IPS-NIHi7 (cell line): ENCODE results near the gene STARD3.

ENCODE experiments used
- DNase-seq: peaks from one replicate; pipeline ENCODE4 v3.0.0; 2012; ENCODE audit warnings: mixed read lengths; ENCODE audit errors: extremely low spot score

The STARD3 gene

DNA sequence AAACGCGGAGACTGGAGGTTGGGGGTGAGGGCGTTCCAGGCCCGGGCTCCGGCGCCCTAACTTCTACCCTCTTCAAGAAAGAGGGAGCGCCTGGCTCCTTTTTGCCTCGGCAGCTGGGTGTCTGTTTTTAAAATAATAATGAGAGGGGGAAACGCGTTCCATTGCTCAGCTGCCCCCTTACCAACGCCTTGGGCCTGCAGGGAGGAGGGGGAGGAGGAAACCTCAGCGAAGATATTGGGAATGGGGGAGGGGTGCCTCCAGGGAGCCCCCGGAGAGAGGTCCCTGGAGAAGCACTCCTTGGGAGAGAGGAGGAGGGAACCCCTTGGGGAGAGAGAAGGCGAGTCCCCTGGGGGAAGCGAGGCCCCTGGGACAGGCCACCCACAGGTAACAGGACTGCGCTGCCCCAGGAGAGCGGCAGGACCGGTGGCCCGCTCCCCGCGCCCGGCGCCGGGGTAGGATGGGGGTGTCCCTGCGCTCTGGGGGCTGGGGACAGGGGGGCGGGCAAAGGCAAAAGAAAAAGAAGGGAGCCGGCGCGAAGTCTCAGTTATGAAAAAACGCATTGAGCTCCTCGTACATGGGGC, 31.9 kb upstream of the STARD3 start:
- DNase-seq, result no peak

- DNase-seq, result no peak
Observed at GRCh38 chr17:39605492-39606433, 31.2 kb upstream of the STARD3 start.

DNA sequence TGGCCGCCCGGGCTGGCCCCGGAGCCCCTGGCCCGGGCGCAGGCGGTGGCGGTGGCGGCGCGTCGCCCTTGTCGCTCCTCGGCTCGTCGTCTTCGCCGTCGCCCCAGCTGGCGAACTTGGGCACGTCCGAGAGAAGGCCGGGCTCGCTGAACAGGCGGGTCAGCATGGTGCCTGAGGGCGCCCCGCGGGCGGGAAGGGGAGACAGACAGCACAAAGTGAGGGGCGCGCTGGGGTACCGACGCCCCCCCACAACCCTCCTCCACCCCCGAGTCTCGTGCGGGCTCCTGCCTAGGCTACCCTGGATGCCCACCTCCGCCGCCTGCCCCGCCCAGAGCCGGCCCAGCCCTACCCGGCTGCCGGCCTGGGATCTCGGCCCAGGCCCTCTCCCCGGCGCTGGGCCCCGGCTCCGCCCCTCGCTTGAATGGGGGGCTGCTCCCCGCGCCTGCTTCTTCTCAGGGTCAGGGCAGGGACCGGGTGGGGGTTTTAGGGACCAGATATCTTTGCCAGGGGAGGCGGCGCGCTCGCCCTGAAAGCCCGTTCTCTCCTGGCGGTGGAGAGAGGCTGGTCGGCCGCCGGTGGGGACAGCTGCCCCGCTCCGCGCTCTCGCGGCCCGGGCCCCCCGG, 30.4 kb upstream of the STARD3 start:
- no peak for DNase-seq

GRCh38 chr17:39607057-39607850, 29.7 kb upstream of the STARD3 start:
- no peak for DNase-seq

DNA sequence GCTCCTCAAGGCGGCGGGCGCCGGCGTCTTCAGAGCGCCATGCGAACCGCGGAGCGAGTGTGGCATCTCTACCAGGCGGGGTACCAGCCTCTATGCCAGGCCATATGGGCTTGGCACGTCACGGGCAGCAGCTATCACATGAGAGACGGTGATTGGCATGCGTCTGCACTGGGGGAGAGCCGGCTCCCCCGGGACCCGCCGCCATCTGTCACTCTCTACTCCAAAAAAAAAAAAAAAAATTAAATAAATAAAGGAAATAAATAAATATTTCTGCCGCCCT, 29.2 kb upstream of the STARD3 start, which contains the start of gene NEUROD2:
NEUROD2 (minus strand) TSS at position 70 of the 280 bp plus-strand sequence. CDS start 1,321 bp downstream, outside the sequence.
- no peak for DNase-seq

- no peak for DNase-seq
Observed at GRCh38 chr17:39608142-39608981, 28.6 kb upstream of the STARD3 start.

DNA sequence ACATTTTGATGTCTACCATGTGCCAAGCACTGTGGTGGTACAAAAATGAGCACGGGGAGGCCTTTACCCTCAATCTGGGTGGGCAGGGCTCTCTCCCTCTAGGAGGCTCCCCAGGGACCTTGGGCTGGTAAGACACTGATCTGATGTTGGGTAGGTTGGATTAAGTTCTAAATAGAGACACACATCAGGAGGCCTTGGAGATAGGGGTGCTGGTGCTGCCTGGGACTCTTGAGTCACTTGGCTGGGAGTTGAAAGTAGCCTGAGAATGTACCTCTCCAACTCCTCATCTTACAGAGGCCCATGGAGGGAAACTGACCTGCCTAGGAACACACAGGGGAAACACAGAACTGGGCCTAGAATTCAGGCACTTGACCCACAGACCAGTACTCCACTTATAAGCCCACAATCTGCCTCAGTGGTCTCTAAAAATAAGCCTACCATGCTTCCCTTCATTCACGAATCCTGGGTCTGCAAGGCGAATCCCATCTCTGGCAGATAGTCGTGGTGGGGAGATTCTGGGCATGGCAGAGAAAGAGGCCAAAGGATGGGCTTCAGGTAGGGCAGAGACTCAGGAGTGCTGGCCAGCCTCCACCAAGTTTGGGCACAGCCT, 27.4 kb upstream of the STARD3 start:
- DNase-seq, result no peak

DNA sequence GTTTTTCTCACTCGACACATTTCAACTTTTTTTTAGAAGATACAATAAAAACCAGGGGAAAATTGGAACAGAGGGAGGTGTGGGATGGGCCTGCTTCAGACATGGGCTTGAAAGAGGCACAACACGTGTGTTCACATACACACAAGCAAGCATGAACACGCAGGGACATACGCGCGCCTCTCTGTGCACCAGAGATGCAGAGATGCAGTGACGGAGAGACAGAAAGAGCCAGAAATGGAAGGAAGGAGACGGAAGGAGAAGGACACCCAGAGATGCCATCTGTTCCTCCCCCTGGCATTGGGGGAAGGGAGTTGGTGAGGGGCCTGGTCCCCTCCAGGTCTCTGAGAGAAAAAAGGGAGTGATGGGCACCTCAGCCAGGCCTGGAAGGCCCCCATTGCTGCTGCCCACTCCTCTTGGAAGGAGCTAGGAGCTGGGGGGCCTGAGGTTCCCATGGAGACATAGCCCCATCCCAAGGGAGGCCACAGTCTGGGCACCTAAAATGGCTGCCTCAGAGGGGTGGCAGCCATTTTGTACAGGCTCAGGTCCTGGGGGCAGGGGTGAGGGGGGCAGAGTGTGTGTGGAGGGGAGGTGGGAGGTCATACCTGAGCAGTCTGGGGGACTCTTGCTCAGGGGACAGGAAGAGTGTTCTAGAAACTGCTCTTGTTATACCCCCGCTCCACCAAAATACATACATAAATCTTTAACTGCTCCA, 25.4 kb upstream of the STARD3 start:
- no peak for DNase-seq

DNA sequence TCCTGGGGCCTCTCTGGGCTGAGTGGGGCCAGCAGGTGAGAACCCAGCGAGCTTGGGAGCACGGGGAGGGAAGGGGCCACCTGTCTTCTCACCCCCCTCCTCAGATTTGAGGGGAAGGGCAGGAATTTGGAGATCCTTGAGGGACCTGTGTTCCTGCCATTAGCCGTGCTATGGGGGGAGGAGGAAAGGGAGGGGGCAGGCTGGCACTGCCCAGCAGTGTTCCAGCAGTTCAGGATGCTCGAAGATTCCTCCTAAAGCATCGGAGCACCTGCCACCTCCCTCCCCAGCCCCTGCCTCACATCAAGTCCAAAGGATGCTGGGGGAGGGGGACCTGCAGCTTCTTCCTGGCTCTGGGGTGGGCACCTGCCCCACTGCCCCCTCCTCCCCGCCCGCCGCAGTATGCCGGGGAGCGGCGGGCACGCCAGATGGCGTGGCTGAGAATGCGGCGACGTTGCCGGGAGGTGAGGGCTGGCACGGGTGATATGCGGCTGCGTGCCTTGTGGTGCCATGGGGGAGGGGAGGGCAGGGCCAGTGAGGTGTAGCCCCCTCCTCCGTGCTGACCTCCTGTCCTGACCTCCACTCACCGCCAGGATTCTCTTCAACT, 24.6 kb upstream of the STARD3 start:
- DNase-seq, result no peak

DNA sequence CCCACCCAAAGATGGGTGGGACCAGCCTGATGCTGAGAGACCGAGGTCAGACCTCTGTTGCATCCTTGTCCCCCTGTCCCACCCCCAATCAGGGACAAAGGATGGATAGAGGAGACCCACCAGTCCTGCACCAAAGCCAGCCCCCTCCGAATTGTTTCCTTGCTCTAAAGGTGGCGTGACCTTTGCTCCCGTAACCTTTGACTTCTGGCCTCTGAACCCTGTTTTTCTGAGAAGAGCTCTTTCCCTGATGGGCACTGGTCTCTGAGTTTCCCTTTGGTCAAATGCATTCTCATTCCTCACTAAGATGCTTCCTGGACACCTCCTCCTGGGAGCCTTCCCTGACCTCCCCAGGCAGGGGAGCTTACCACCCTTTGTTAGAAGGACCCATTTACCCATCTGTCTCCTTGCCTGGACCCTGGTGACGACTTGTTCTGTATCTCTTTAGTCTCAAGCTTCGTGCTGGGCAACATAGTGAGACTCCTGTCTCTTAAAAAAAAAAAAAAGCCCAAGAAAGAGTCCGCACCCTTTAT, 23.9 kb upstream of the STARD3 start:
- no peak for DNase-seq

DNA sequence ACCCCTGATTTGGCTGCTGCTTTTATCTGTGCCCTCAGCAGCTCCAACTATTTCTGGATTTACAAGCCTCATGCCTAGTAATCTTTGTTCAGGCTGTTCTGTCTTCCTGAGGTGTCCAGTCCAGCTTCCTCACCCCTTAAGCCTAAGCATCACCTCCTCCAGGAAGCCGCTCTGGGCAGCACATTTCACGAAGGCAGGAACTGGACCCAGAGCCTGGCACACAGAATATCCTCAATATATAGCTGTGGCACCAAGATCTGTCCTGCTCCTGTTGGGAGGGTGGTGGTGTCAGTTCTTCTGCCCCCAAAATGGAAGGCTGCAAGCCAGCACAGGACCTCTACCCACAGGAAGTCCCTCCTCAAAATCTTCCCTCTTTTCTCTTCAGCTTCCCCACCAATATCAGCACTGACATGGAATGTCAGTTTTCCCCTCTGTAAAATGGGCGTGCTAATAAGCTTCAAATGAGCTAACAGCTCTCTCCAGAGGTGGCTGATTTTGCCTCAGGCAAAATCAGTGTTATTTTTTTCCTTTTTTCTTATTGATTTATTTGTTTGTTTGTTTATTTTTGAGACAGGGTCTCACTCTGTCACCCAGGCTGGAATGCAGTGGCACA, 22.3 kb upstream of the STARD3 start:
- DNase-seq, result no peak

DNA sequence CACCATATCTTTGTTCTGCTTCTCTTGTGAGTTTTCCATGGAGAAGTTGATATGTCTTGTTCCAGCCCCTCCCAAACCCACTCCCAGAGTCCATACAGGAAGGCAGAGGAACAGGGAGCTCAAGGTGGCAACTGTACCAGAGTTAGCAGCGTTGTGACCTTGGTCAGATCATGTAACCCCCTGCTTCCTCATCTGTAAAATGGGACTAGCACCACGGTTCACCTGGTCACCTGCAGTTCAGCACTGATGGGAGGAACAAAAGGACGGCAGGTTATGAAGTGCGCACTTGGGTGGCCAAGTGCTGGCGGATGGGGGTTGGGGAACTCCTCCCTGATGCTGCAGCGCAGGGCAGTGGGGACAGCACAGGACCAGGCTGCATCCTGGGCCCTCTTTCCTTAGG, 21.5 kb upstream of the STARD3 start:
- no peak for DNase-seq

- DNase-seq, result no peak
Observed at GRCh38 chr17:39617100-39617445, 19.9 kb upstream of the STARD3 start.

GRCh38 chr17:39617446-39618245, 19.3 kb upstream of the STARD3 start:
- DNase-seq, result no peak

DNA sequence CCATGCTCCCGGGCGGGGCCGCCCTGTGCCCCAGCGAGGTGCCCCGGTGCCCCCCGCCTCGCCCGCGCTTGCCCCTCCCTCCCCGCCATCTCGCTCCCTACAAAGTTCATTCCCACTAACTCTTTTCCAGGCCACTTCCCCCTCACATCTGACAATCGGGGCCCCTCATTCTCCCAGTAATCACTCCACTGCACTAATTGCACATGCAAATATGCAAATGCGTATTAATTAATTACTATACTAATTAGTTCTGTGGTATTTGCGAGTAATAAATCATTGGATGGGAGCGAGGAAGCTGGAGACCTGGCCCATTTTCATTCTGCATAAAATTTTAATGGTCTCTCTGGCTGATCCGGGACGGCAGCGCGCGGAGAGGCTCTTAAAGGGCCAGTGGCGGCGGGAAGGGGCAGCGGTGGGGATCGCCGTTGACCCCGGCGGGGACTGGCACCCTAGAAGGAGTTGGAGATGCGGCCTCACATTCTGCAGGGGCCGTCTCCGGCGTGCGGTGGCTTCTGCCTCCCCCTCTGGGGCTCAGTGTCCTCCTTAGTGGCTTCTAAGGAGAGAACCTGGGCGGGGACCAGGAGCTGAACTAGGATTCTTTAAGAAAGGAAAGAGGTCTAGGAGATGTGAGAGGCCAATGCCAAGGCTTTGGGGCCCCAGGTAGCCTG, 18.6 kb upstream of the STARD3 start:
- no peak for DNase-seq

GRCh38 chr17:39618956-39619785, 17.8 kb upstream of the STARD3 start:
- no peak for DNase-seq

DNA sequence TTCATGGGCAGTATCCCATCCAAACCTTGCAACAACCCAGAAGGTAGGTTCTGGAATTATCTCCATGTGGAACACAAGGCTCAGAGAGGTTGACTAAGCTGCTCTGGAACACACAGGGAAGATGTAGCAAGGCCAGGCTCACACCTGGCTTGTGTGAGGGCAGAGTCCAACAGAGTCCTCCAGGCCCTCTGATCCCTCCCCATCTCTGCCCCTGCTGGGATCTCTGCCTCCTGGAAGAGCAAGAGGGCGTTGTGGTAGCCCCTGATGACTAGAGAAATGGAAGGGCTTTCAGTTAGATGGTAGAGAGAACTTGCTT, 17.2 kb upstream of the STARD3 start:
- DNase-seq, result no peak
